Gastrocnemius medialis (tissue), 4 donors: Measurements from ENCODE around the gene EBP. TPM values are rescaled to one million over a fixed set of nuclear protein-coding genes. Genes with fewer than 3 reads are reported as not detected.

Experiments used
- ATAC-seq, 2 donors: fragments of 150-250 bp; one replicate each; pipeline ENCODE4 v1.9.1; 2016
- DNase-seq, 2 donors: peaks; one replicate each; pipeline ENCODE4 v3.0.0-alpha.2; 2019
- H3K27ac ChIP-seq, 4 donors: fragments of 200-600 bp; sonication (generic); 1 replicate in 1 of 4; 2 replicates in 3 of 4; pipeline ENCODE4 v1.5.1; 2016 to 2018; ENCODE audit warnings: mild to moderate bottlenecking in 2 of 4, moderate library complexity in 1 of 4
- H3K27me3 ChIP-seq, 3 donors: fragments of 200-600 bp; sonication (generic) in 2 of 3; 1 replicate in 1 of 3; 2 replicates in 2 of 3; pipeline versions ENCODE4 v1.5.1 to v1.6.0; 2016 to 2019; ENCODE audit warnings: mild to moderate bottlenecking in 1 of 3, moderate library complexity in 1 of 3
- H3K36me3 ChIP-seq, 2 donors: fragments of 200-600 bp; sonication (generic) in 1 of 2; one replicate each; pipeline ENCODE4 v1.5.1; 2017 to 2018
- H3K4me1 ChIP-seq, 2 donors: fragments of 200-600 bp; sonication (generic) in 1 of 2; one replicate each; pipeline ENCODE4 v1.5.1; 2016 to 2017; ENCODE audit warnings: mild to moderate bottlenecking in 2 of 2
- H3K4me3 ChIP-seq, 4 donors: fragments of 200-600 bp; sonication (generic) in 3 of 4; 1 replicate in 1 of 4; 2 replicates in 3 of 4; pipeline ENCODE4 v1.5.1; 2016 to 2019; ENCODE audit warnings: mild to moderate bottlenecking in 2 of 4
- H3K9me3 ChIP-seq, 3 donors: fragments of 200-600 bp; sonication (generic) in 2 of 3; 1 replicate in 1 of 3; 2 replicates in 2 of 3; pipeline ENCODE4 v1.5.1; 2016 to 2019
- POLR2A ChIP-seq, 2 donors: fragments of 450-650 bp; IDR thresholded peaks; one replicate each; pipeline ENCODE4 v1.6.1; 2017; ENCODE audit warnings: antibody characterized with exemption in 2 of 2, mild to moderate bottlenecking in 2 of 2, moderate library complexity in 2 of 2
- in situ Hi-C, 4 donors: fragments of 200-750 bp; cut with MboI; loops; one replicate each; pipeline versions ENCODE4 v1.15.0 to v1.8.0; 2017; ENCODE audit warnings: low sequenced_read_pairs in 4 of 4
- intact Hi-C: fragments of 100-400 bp; cut with DNase I; formaldehyde crosslinking; loops from one replicate; pipeline ENCODE4 v1.15.1; 2023; ENCODE audit warnings: low total_unique reads
- total RNA-seq, 4 donors: library from RNA; depleted of rRNA; stranded (reverse); fragments of >200 nt; gene quantifications; one replicate each; pipeline versions ENCODE4 v1.1.0 to v1.2.3, GENCODE V29; 2016
- TF ChIP-seq, protein P1 (sequence below), 5 experiments: fragments of 450-650 bp in 3 of 5; fragments of 200-600 bp in 2 of 5; sonication (generic) in 2 of 5; IDR thresholded peaks in 4 of 5; conservative IDR thresholded peaks in 1 of 5; 1 replicate in 4 of 5; 2 replicates in 1 of 5; pipeline ENCODE4 v1.5.1; 2016 to 2019; ENCODE audit warnings: antibody characterized with exemption in 5 of 5, mild to moderate bottlenecking in 3 of 5, moderate library complexity in 3 of 5

Gene EBP
- total RNA-seq, 4 donors from 2014 or later = 2.7 to 5.3 (median 4.3) TPM

- Histone ChIP-seq H3K36me3 (no peaks in the 10 kb centered on the region), H3K4me1 (no peaks in the 10 kb centered on the region), H3K27me3 (no peaks in the 10 kb centered on the region), H3K27ac (no peak overlapping the region), H3K4me3 (no peak overlapping the region), H3K9me3 (no peaks in the 10 kb centered on the region)
- TF ChIP-seq POLR2A (IDR thresholded peaks at IDR 0.05) = no peak
- TF ChIP-seq, protein P1, sequence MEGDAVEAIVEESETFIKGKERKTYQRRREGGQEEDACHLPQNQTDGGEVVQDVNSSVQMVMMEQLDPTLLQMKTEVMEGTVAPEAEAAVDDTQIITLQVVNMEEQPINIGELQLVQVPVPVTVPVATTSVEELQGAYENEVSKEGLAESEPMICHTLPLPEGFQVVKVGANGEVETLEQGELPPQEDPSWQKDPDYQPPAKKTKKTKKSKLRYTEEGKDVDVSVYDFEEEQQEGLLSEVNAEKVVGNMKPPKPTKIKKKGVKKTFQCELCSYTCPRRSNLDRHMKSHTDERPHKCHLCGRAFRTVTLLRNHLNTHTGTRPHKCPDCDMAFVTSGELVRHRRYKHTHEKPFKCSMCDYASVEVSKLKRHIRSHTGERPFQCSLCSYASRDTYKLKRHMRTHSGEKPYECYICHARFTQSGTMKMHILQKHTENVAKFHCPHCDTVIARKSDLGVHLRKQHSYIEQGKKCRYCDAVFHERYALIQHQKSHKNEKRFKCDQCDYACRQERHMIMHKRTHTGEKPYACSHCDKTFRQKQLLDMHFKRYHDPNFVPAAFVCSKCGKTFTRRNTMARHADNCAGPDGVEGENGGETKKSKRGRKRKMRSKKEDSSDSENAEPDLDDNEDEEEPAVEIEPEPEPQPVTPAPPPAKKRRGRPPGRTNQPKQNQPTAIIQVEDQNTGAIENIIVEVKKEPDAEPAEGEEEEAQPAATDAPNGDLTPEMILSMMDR (IDR thresholded peaks at IDR 0.05 in 4 of 5, conservative IDR thresholded peaks at IDR 0.05 in 1 of 5) = no peak
- in situ Hi-C loops (no loop called here), intact Hi-C loops (no loop called here)
- DNase-seq (no peak), ATAC-seq (no peak)
These were observed 10.0 kb upstream of the EBP start for GRCh38 chrX:48511560-48511959.

DNA sequence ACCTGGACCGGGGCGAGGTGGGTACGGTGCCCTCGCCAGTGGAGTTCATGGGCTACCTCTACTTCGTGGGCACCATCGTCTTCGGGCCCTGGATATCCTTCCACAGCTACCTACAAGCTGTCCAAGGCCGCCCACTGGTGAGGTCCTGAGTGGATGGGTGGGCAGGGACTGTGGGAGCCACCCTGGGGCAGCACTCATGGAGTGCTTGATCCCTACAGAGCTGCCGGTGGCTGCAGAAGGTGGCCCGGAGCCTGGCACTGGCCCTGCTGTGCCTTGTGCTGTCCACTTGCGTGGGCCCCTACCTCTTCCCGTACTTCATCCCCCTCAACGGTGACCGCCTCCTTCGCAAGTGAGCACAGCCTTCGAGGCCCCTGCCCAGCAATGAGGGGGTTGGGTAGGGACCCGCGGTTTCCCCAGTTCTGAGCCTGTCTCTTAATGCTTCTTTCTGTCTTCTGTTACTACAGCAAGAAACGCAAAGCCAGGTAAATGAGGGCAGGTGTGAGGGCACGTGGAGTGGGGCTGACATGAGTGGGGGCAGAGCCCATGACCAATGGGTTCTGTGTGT is 9.2 kb upstream of the EBP start:
- intact Hi-C loops = no loop called here
- no peak overlapping the region for H3K4me3 ChIP-seq
- in situ Hi-C loops = no loop called here
- no peaks in the 10 kb centered on the region for H3K4me1 ChIP-seq
- H3K27ac ChIP-seq = no peak overlapping the region
- no peaks in the 10 kb centered on the region for H3K9me3 ChIP-seq
- H3K36me3 ChIP-seq = no peaks in the 10 kb centered on the region
- no peaks in the 10 kb centered on the region for H3K27me3 ChIP-seq
- no peak for TF ChIP-seq POLR2A (IDR thresholded peaks at IDR 0.05)
- TF ChIP-seq, protein P1 (IDR thresholded peaks at IDR 0.05 in 4 of 5, conservative IDR thresholded peaks at IDR 0.05 in 1 of 5) = no peak
- ATAC-seq (no peak), DNase-seq (no peak)

- Histone ChIP-seq H3K27ac (no peak overlapping the region), H3K27me3 (no peaks in the 10 kb centered on the region), H3K4me1 (no peaks in the 10 kb centered on the region), H3K4me3 (no peak overlapping the region), H3K9me3 (no peaks in the 10 kb centered on the region), H3K36me3 (no peaks in the 10 kb centered on the region)
- intact Hi-C loops = no loop called here
- DNase-seq (no peak), ATAC-seq (no peak)
- in situ Hi-C loops = no loop called here
- TF ChIP-seq, protein P1 (IDR thresholded peaks at IDR 0.05 in 4 of 5, conservative IDR thresholded peaks at IDR 0.05 in 1 of 5) = no peak
- no peak for TF ChIP-seq POLR2A (IDR thresholded peaks at IDR 0.05)
These were observed 7.9 kb upstream of the EBP start for GRCh38 chrX:48513670-48514069.

- Histone ChIP-seq H3K27ac (no peak overlapping the region), H3K9me3 (no peaks in the 10 kb centered on the region), H3K4me3 (no peak overlapping the region), H3K4me1 (no peaks in the 10 kb centered on the region), H3K36me3 (no peaks in the 10 kb centered on the region), H3K27me3 (no peaks in the 10 kb centered on the region)
- in situ Hi-C loops (no loop called here), intact Hi-C loops (no loop called here)
- TF ChIP-seq, protein P1 (IDR thresholded peaks at IDR 0.05 in 4 of 5, conservative IDR thresholded peaks at IDR 0.05 in 1 of 5) = no peak
- TF ChIP-seq POLR2A (IDR thresholded peaks at IDR 0.05) = no peak
- DNase-seq = no peak
- ATAC-seq = no peak
These were observed 7.3 kb upstream of the EBP start for GRCh38 chrX:48514126-48514806.
